Measurements from ENCODE around the gene ACSM6. TPM values are rescaled to one million over a fixed set of nuclear protein-coding genes. Genes with fewer than 3 reads are reported as not detected.

The ACSM6 gene
- total RNA-seq, 2 experiments from 2014 or later: not detected

DNA sequence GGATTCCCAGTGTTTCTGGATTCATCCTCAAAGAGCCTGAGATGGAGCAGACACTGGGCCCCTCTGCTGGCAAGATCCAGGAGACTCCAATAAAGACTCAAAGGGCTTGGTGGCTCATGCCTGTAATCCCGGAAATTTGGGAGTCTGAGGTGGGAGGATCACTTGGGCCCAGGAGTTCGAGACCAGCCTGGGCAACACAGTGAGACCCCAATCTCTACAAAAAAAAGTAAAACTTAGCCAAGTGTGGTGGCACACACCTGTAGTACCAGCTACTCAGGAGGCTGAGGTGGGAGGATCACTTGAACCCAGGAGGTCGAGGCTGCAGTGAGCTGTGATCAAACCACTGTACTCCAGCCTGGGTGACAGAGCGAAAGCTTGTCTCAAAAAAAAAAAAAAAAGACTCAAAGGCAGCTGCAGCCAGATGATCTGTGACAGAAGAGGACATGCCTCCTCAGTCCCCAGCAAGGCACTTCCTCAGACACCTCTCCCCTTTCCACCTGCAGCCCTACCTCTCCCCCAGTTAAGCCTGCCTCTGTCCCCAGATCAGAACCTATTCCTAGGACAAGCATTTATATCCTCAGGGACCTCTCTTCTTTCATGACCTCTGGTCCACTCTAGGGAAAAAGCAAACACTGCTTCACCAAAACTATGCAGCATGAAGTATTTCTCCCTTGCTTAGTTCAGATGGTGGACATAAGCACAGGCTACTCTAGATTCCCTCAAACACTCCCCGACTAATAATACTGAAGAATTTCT lies 68.9 kb downstream of the ACSM6 start:
- no peak overlapping the region for H3K27ac Mint-ChIP-seq
- POLR2A ChIA-PET: no interaction called here
- no peaks in the 10 kb centered on the region for H3K4me1 Mint-ChIP-seq (ENCODE audit: low read depth)
- no peaks in the 10 kb centered on the region for H3K27me3 Mint-ChIP-seq
- H3K36me3 Mint-ChIP-seq: no peaks in the 10 kb centered on the region
- CTCF ChIA-PET: interaction anchor here (0.6 to 3.3 kb wide), 2 partner anchors 17 to 23 kb away, joined by 3 to 15 read pairs; no protein-coding TSS in a partner anchor
- DNase-seq: no peak
- H3K9me3 Mint-ChIP-seq: no peaks in the 10 kb centered on the region
- intact Hi-C loops (cut with micrococcal nuclease): no loop called here
- H3K4me3 Mint-ChIP-seq: no peak overlapping the region

DNA sequence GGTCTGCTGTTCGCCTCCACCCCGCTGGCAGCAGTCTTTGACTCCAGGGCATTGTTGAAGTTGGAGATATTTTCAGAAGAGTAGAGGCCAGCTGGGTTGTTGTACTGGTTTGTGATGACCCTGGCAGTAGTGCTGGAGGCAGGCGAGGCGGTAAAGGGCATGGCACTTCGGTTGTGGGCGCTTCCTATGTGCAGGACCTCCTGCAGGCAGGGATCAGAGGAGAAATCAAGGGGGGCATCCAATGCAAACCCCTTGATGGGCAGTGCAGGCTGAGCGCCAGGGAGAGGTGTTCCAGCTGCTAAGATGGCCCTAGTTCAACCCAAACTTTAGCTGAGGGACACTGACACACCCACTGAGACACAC lies 69.8 kb downstream of the ACSM6 start:
- no peak overlapping the region for H3K27ac Mint-ChIP-seq
- ChIA-PET CTCF (interaction anchor here (3.3 kb wide), 1 partner anchor 18 kb away, joined by 15 read pairs; no protein-coding TSS in a partner anchor), POLR2A (no interaction called here)
- no peak overlapping the region for H3K4me3 Mint-ChIP-seq
- intact Hi-C loops (cut with micrococcal nuclease): no loop called here
- no peak for DNase-seq
- H3K27me3 Mint-ChIP-seq: no peaks in the 10 kb centered on the region
- no peaks in the 10 kb centered on the region for H3K36me3 Mint-ChIP-seq
- H3K4me1 Mint-ChIP-seq (ENCODE audit: low read depth): no peaks in the 10 kb centered on the region
- no peaks in the 10 kb centered on the region for H3K9me3 Mint-ChIP-seq

DNA sequence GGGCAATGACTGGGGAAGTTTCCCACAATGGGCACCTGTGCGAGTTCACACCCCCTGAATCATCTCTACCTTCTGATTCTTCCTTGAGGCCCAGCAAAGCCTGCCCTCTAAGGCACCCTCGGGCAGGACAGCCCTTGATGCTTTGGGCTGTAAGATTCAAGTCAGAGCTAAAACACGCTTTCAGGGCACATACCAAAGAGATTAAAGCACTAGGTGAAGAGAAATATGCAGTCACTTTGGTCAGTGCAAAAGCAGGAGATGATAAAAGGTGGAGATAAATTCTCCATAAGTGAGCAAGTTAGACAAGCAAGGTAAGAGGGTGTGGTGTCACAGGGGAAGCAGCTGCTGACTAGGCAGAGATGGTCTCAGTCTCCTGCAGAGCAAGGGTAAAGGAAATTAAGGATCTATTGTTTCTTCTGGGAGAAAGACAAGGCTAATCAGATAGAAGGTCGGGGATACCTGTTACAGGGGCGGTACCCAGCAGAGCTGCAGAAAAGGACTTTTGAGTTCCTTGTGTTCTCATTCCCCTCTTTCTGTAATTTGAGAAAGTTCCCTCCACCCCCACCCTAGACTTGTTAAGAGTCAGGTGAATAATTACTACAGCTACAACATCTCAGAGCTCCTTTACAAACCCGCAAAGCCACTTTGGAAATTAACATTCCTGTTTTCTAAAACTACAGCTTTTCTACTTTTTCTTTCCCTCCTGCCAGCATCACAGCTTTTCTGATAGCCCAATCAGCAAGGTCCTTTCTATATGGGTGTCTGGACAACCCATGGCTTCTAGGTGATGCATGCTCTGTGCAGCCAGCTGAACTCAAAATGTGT lies 70.4 kb downstream of the ACSM6 start:
- Mint-ChIP-seq H3K27ac (no peak overlapping the region), H3K4me3 (no peak overlapping the region), H3K27me3 (no peaks in the 10 kb centered on the region), H3K36me3 (no peaks in the 10 kb centered on the region), H3K9me3 (no peaks in the 10 kb centered on the region), H3K4me1 (ENCODE audit: low read depth) (no peaks in the 10 kb centered on the region)
- POLR2A ChIA-PET: no interaction called here
- DNase-seq: no peak
- CTCF ChIA-PET: interaction anchor here (3.3 kb wide), 1 partner anchor 19 kb away, joined by 15 read pairs; no protein-coding TSS in a partner anchor
- intact Hi-C loops (cut with micrococcal nuclease): no loop called here

- no peaks in the 10 kb centered on the region for H3K27me3 Mint-ChIP-seq
- ChIA-PET POLR2A (no interaction called here), CTCF (interaction anchor here (0.6 to 3.3 kb wide), 3 partner anchors 19 to 321 kb away, joined by 3 to 15 read pairs (median 3); no protein-coding TSS in a partner anchor)
- no peak for DNase-seq
- H3K9me3 Mint-ChIP-seq: no peaks in the 10 kb centered on the region
- no peaks in the 10 kb centered on the region for H3K4me1 Mint-ChIP-seq (ENCODE audit: low read depth)
- no peaks in the 10 kb centered on the region for H3K36me3 Mint-ChIP-seq
- intact Hi-C loops (cut with micrococcal nuclease): no loop called here
- H3K27ac Mint-ChIP-seq: no peak overlapping the region
- no peak overlapping the region for H3K4me3 Mint-ChIP-seq
These were observed 71.5 kb downstream of the ACSM6 start for GRCh38 chr10:95265572-95265971.

- no peaks in the 10 kb centered on the region for H3K4me1 Mint-ChIP-seq (ENCODE audit: low read depth)
- no peaks in the 10 kb centered on the region for H3K27me3 Mint-ChIP-seq
- ChIA-PET CTCF (no interaction called here), POLR2A (no interaction called here)
- no peak overlapping the region for H3K4me3 Mint-ChIP-seq
- intact Hi-C loops (cut with micrococcal nuclease): no loop called here
- no peaks in the 10 kb centered on the region for H3K36me3 Mint-ChIP-seq
- no peak overlapping the region for H3K27ac Mint-ChIP-seq
- no peak for DNase-seq
- no peaks in the 10 kb centered on the region for H3K9me3 Mint-ChIP-seq
These were observed 72.6 kb downstream of the ACSM6 start for GRCh38 chr10:95266674-95267095.

- ChIA-PET POLR2A (no interaction called here), CTCF (no interaction called here)
- Mint-ChIP-seq H3K4me3 (no peak overlapping the region), H3K27me3 (no peaks in the 10 kb centered on the region), H3K9me3 (no peaks in the 10 kb centered on the region), H3K27ac (no peak overlapping the region), H3K36me3 (no peaks in the 10 kb centered on the region), H3K4me1 (ENCODE audit: low read depth) (no peaks in the 10 kb centered on the region)
- DNase-seq: no peak
- intact Hi-C loops (cut with micrococcal nuclease): no loop called here
These were observed 73.2 kb downstream of the ACSM6 start for GRCh38 chr10:95267251-95267650.

GRCh38 chr10:95268438-95268837 lies 74.4 kb downstream of the ACSM6 start:
- ChIA-PET POLR2A (no interaction called here), CTCF (no interaction called here)
- Mint-ChIP-seq H3K9me3 (no peaks in the 10 kb centered on the region), H3K4me1 (ENCODE audit: low read depth) (no peaks in the 10 kb centered on the region), H3K4me3 (no peak overlapping the region), H3K27ac (no peak overlapping the region), H3K27me3 (no peaks in the 10 kb centered on the region), H3K36me3 (no peaks in the 10 kb centered on the region)
- intact Hi-C loops (cut with micrococcal nuclease): no loop called here
- DNase-seq: no peak

GRCh38 chr10:95273393-95274312 lies 79.6 kb downstream of the ACSM6 start:
- ChIA-PET CTCF (interaction anchor here (0.8 to 2.3 kb wide), 2 partner anchors 27 to 91 kb away, joined by 4 to 5 read pairs; no protein-coding TSS in a partner anchor), POLR2A (no interaction called here)
- no peaks in the 10 kb centered on the region for H3K9me3 Mint-ChIP-seq
- no peaks in the 10 kb centered on the region for H3K36me3 Mint-ChIP-seq
- no peaks in the 10 kb centered on the region for H3K4me1 Mint-ChIP-seq (ENCODE audit: low read depth)
- intact Hi-C loops (cut with micrococcal nuclease): no loop called here
- DNase-seq: no peak
- no peaks in the 10 kb centered on the region for H3K27me3 Mint-ChIP-seq
- H3K4me3 Mint-ChIP-seq: no peak overlapping the region
- no peak overlapping the region for H3K27ac Mint-ChIP-seq

DNA sequence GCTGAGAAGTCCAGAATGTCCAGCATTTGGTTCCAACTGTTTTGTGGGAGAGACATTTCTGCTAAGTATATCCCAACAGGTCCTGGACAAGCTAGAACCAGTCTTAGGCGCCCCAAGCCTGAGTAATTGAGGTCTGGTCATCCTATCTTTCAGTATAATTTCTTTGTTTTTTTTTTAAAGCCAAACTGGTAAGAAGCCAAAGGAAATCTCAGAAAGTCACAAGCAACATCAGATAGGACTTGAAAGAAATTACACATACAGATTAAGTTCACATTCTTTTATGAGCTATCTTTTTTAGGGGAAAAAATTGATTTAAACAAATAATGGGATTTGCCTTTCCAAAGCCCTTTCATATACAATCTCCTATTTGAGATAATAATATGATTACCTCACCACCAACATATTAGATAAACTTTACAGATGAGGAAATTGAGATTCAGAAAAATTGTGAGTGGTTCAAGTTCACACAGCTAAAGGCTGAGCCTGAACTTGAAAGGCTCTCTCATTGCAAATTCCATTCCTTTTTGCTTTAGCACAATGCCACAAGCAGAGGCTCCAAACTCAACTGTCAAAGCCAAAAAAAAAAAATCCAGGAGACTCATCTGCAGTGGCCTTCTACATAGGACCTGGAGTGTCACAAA lies 81.8 kb downstream of the ACSM6 start:
- Mint-ChIP-seq H3K27me3 (no peaks in the 10 kb centered on the region), H3K27ac (no peak overlapping the region), H3K4me1 (ENCODE audit: low read depth) (no peaks in the 10 kb centered on the region), H3K9me3 (no peaks in the 10 kb centered on the region), H3K36me3 (no peaks in the 10 kb centered on the region), H3K4me3 (no peak overlapping the region)
- ChIA-PET POLR2A (interaction anchor here (0.6 kb wide), 1 partner anchor 129 kb away, joined by 3 read pairs; no protein-coding TSS in a partner anchor), CTCF (interaction anchor here (2.3 kb wide), 1 partner anchor 29 kb away, joined by 5 read pairs; no protein-coding TSS in a partner anchor)
- no peak for DNase-seq
- intact Hi-C loops (cut with micrococcal nuclease): no loop called here

DNA sequence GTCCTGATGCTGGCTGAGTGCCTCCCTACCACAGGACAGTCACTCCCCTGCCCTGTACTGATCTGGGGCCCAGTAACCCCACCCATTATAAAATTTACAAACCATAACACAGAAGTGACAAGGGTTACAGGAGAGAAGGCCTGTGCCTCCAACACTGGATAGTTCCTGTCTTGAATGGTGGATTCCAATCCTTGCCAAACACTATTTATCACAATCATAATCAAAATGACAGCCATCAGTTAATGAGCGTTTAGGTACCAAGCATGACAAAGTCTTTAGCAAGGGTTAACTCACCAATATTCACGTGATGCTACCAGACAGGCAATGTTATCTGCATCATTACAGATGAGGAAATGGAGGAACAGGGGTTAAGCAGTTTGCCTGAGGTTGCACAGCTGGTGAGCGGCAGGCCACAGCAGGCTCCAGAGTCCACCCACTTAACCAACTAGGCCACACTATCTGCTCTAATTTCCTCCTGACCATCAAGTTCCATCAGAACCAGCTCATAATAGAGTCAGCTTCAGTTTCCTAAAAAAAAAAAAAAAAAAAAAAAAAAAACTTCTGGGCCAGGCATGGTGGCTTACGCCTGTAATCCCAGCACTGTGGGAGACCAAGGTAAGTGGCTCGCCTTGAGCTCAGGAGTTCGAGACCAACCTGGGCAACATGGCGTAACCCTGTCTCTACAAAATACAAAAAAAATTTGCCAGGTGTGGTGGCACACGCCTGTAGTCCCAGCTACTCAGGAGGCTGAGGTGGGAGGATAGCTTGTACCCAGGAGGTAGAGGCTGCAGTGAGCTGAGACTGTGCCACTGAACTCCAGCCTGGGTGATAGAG lies 82.5 kb downstream of the ACSM6 start:
- no peak overlapping the region for H3K27ac Mint-ChIP-seq
- no peaks in the 10 kb centered on the region for H3K4me1 Mint-ChIP-seq (ENCODE audit: low read depth)
- H3K9me3 Mint-ChIP-seq: no peaks in the 10 kb centered on the region
- POLR2A ChIA-PET: no interaction called here
- CTCF ChIA-PET: interaction anchor here (0.8 kb wide), 1 partner anchor 87 kb away, joined by 3 read pairs; no protein-coding TSS in a partner anchor
- H3K27me3 Mint-ChIP-seq: no peaks in the 10 kb centered on the region
- no peak for DNase-seq
- no peaks in the 10 kb centered on the region for H3K36me3 Mint-ChIP-seq
- H3K4me3 Mint-ChIP-seq: no peak overlapping the region
- intact Hi-C loops (cut with micrococcal nuclease): no loop called here

GRCh38 chr10:95277201-95277570 lies 83.1 kb downstream of the ACSM6 start:
- intact Hi-C loops (cut with micrococcal nuclease): no loop called here
- no peak for DNase-seq
- Mint-ChIP-seq H3K36me3 (no peaks in the 10 kb centered on the region), H3K27ac (no peak overlapping the region), H3K27me3 (no peaks in the 10 kb centered on the region), H3K4me3 (no peak overlapping the region), H3K9me3 (no peaks in the 10 kb centered on the region), H3K4me1 (ENCODE audit: low read depth) (no peaks in the 10 kb centered on the region)
- CTCF ChIA-PET: interaction anchor here (0.8 kb wide), 1 partner anchor 86 kb away, joined by 3 read pairs; no protein-coding TSS in a partner anchor
- POLR2A ChIA-PET: no interaction called here
